GM18867 (cell line): ENCODE results near the gene CDKN2C.

Experiments
- ATAC-seq: cut with Tn5 transposase; IDR thresholded peaks from one replicate; pipeline ENCODE4 v1.9.1; 2021; ENCODE audit warnings: mild to moderate bottlenecking, moderate library complexity; ENCODE audit not compliant: unreplicated experiment

Gene CDKN2C

DNA sequence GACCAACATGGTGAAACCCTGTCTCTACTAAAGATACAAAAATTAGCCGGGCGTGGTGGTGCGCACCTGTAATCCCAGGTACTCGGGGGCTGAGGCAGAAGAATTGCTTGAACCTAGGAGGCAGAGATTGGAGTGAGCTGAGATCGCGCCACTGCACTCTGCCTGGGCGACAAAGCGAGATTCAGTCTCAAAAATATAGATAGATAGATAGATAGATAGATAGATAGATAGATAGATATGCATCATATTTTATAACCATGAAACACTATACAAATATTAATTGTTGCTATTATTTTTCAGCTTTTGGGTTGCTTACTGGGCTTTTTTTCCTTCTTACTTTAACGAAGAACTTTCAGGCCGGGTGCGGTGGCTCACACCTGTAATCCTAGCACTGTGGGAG is 5.2 kb upstream of the CDKN2C start:
- no peak for ATAC-seq

- ATAC-seq = no peak
Measured at GRCh38 chr1:50966991-50967390, 3.1 kb upstream of the CDKN2C start.

DNA sequence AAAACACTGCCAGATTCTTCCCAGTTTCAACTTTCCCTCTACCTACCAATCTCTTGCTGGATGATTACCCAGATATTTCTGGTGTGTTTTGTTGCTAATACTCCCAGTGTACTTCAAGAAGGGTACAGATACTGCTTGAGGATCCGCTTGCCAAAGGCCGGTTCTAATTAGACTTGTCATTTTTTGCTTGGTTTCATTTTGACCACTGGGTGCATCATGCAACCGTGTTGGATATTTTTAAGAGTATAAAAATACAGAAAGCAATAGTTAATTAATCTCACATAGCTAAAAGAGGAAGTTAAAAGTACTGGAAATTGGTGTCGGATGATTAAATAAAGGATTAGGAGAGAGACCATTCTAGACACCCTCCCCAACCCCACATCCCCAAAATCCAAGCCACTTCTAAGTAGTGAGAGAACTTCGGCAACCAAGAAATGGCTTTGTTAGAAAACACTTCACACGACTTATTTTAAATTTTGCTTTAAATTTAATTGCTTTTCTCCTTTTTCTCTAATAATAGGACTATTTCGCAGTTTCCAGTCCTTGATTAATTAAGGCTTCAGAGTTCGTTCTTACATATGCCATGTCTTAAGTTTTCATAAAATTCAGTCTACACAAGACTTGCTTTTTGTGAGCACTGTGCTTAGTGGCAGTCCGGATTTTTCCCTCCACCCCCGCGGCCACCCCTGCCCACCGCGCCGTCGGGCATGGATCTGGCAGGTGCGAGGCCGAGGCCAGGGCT is 2.5 kb upstream of the CDKN2C start:
- no peak for ATAC-seq

- ATAC-seq = peak; percentile 65
Measured at GRCh38 chr1:50968158-50968820, 1.8 kb upstream of the CDKN2C start.

DNA sequence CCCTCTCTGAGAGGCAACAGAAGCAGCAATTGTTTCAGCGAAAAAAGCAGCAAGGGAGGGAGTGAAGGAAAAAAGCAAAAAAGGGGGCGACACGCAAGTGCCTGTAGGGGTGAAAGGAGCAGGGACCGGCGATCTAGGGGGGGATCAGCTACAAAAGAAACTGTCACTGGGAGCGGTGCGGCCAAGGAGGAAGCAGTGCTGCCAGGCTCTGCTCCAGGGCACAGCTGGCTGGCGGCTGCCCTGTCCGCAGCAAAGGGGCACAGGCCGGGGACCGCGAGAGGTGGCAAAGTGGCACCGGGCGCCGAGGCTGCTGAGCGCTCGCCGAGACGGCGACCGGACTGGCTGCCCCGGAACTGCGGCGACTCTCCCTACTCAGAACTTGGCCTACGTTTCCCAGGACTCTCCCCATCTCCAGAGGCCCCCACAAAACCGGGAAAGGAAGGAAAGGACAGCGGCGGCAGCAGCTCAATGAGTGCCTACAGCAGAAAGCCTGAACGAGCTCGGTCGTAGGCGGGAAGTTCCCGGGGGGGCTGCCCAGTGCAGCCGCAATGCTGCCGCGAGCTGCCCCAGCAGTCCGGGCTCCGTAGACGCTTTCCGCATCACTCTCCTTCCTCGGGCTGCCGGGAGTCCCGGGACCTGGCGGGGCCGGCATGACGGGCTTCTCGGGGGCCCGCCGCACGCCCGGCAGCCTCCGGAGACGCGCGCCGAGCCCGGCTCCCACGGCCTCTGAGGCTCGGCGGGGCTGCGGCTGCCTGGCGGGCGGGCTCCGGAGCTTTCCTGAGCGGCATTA is 1.0 kb upstream of the CDKN2C start:
- ATAC-seq = peak; percentile 26

- no peak for ATAC-seq
Measured at GRCh38 chr1:50970509-50970887, 453 bp downstream of the CDKN2C start.

- ATAC-seq = no peak
Measured at GRCh38 chr1:50970931-50971582, 1.0 kb downstream of the CDKN2C start.

- no peak for ATAC-seq
Measured at GRCh38 chr1:50971748-50972305, 1.8 kb downstream of the CDKN2C start.

DNA sequence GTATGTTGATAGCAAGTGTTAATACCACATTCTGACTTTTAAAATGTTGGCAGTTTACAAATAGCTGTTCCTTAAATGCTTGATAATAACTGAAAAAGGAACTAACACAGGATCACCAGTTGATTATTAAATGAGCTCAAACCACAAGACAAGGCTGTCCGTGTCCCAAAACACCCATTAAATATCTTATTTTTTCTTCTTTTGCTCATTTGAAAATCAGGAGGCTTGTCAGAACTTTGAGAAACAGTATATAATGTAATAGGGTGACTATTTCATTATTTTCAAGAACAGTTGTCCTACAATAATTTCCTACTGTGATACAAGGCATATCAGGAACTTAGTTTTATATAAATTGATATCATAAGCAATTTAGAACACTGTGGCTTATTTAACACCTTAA is 2.7 kb downstream of the CDKN2C start:
- ATAC-seq = no peak

DNA sequence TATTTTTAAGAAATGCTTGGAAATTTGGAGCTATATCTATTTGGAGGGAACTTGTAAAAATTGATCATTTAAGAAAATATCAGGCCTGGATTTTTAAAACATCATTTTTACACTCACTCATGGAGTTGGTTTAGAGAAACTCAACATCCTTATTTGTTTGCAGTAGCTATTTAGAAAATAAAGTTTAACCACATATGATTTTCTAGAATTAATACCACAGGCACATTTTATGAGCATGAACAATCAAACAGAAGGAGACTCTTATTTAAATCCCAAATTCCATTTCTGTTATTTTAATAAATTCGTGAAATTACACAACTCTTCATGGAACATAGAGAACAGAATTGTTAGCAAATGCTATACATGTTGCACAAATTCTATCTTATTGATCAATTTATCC is 3.2 kb downstream of the CDKN2C start:
- no peak for ATAC-seq

GRCh38 chr1:50973875-50974617 is 4.0 kb downstream of the CDKN2C start:
- ATAC-seq = no peak

DNA sequence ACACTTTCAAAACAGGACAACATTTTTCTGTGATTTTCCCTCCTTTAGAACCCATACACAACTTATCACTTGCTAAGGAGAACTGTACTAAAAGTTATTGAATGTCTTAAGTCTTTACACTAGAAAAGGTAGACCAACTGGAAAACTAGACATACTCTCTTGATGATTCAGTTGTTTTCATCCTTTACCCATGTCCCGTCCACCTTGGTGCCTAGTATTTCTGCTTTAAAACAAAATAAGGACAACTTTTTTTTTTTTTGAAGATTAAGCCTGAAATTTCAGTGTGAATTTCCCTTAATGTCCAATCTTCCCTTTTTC is 4.5 kb downstream of the CDKN2C start:
- ATAC-seq = no peak

DNA sequence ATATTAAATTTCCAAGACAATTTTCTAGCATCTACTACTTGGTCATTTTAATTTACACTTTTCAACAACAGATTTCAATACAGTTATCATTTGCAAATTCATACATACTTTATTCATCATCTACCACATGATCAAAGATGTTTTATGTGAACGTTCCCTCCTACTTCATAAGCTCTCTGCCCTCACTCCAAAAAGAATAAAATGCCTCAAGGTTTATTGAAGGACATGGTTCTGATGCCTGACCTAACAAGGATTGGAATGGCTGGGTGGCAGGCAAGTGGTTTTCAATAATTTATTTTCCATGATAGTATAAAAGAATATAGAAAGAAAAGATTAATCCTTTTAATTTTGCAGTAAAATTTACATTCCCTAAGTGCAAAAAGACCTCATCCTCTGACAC is 5.4 kb downstream of the CDKN2C start:
- no peak for ATAC-seq

- ATAC-seq = peak; percentile 7
Measured at GRCh38 chr1:50976111-50976889, 6.3 kb downstream of the CDKN2C start.

GRCh38 chr1:50976890-50977574 is 7.0 kb downstream of the CDKN2C start:
- ATAC-seq = peak; percentile 50

DNA sequence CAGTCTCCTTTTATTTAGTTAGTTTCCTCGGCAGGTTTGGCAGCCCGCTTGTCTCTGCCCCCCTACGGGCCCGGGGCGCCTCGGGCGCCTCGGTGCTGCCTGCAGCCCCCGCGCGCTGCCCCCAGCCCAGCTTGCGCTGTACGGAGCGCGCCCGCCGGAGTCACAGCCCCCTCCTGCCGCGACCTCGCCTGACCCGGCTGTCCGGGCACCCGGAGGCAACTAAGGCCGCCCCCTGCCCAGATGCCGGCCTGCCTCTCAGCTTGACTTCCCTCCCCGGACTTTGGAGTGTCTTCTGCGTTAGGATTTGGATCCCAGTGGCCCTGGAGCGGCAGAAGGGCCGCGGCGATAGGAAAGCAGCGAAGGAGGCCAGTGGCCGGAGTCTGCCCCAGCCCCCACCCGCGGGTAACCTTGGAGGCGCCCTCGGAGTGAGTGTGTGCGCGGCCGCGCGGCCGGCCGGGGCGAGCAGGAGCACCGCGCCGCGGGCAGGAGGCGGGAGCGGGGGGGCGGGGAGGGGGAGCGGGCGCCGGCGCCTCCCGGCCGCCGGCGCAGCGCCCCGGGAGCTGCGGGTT is 7.6 kb downstream of the CDKN2C start:
- peak; percentile 55 for ATAC-seq

GRCh38 chr1:50978144-50978851 is 8.3 kb downstream of the CDKN2C start:
- ATAC-seq = peak; percentile 44
